Neural cell (in vitro differentiated cells): ENCODE measurements around the gene IRF2BPL. TPM values are rescaled to one million over a fixed set of nuclear protein-coding genes. Genes with fewer than 3 reads are reported as not detected.
A peak's percentile ranks its signal among the peaks of the same experiment; 100 is the strongest.

ENCODE experiments used
- H2AFZ ChIP-seq: fragments of 200-600, 300-800 bp; sonication (generic), shearing (Covaris generic); 2 replicates; pipeline ENCODE4 v1.6.0; 2014; ENCODE audit warnings: low read depth, mild to moderate bottlenecking, antibody characterized with exemption, low read length, moderate library complexity
- H3F3A ChIP-seq: fragments of 200-600 bp; shearing (Covaris generic); 2 replicates; pipeline ENCODE4 v1.6.1; 2016; ENCODE audit warnings: mild to moderate bottlenecking, moderate library complexity, mixed read lengths, antibody characterized with exemption, low read length; ENCODE audit not compliant: insufficient read depth, poor library complexity, severe bottlenecking
- H3K27ac ChIP-seq: fragments of 200-600, 300-800 bp; sonication (generic), shearing (Covaris generic); 2 replicates; pipeline ENCODE4 v1.5.1; 2014; ENCODE audit warnings: mild to moderate bottlenecking, low read length, moderate library complexity
- H3K27me3 ChIP-seq: fragments of 300-800, 200-600 bp; sonication (generic), shearing (Covaris generic); 2 replicates; pipeline ENCODE4 v1.6.0; 2014; ENCODE audit warnings: mild to moderate bottlenecking, low read depth, low read length, moderate library complexity; ENCODE audit not compliant: insufficient read depth
- H3K36me3 ChIP-seq: fragments of 300-800, 200-600 bp; sonication (generic), shearing (Covaris generic); 2 replicates; pipeline ENCODE4 v1.5.1; 2014; ENCODE audit warnings: mild to moderate bottlenecking, antibody characterized with exemption, low read length, moderate library complexity; ENCODE audit not compliant: insufficient read depth
- H3K4me2 ChIP-seq: fragments of 300-800, 200-600 bp; sonication (generic), shearing (Covaris generic); 2 replicates; pipeline ENCODE4 v1.6.0; 2014; ENCODE audit warnings: mild to moderate bottlenecking, low read length
- H3K4me3 ChIP-seq: fragments of 300-800, 200-600 bp; sonication (generic), shearing (Covaris generic); 2 replicates; pipeline ENCODE4 v1.5.1; 2014; ENCODE audit warnings: mild to moderate bottlenecking, low read length, moderate library complexity
- H3K79me2 ChIP-seq: fragments of 200-600 bp; shearing (Covaris generic); replicated peaks from 2 replicates; pipeline ENCODE4 v1.6.0; 2014; ENCODE audit warnings: mild to moderate bottlenecking, low read length, moderate library complexity; ENCODE audit not compliant: insufficient read depth
- H3K9ac ChIP-seq: fragments of 300-800, 200-600 bp; sonication (generic), shearing (Covaris generic); 2 replicates; pipeline ENCODE4 v1.6.1; 2016; ENCODE audit warnings: mild to moderate bottlenecking, low read length, mixed read lengths
- H3K9me2 ChIP-seq: fragments of 200-600 bp; shearing (Covaris generic); 2 replicates; pipeline ENCODE4 v1.6.1; 2016; ENCODE audit warnings: mild to moderate bottlenecking, low read length, mixed read lengths; ENCODE audit not compliant: insufficient read depth
- H3K9me3 ChIP-seq: fragments of 200-600, 300-800 bp; sonication (generic), shearing (Covaris generic); 2 replicates; pipeline ENCODE4 v1.6.1; 2016; ENCODE audit warnings: mild to moderate bottlenecking, mixed run types, low read length, moderate library complexity, mixed read lengths
- H4K20me1 ChIP-seq: fragments of 200-600 bp; shearing (Covaris generic); 2 replicates; pipeline ENCODE4 v1.6.1; 2016; ENCODE audit warnings: mild to moderate bottlenecking, mixed run types; ENCODE audit not compliant: insufficient read depth
- CTCF ChIP-seq: fragments of 450-650 bp; IDR thresholded peaks from 2 replicates; pipeline ENCODE4 v1.5.1; 2014; ENCODE audit warnings: antibody characterized with exemption, mild to moderate bottlenecking, moderate library complexity; ENCODE audit not compliant: poor library complexity, severe bottlenecking
- EP300 ChIP-seq: fragments of 450-650 bp; conservative IDR thresholded peaks from 2 replicates; pipeline ENCODE4 v1.6.1; 2014; ENCODE audit warnings: antibody characterized with exemption, mild to moderate bottlenecking, moderate library complexity; ENCODE audit not compliant: poor library complexity, severe bottlenecking
- EZH2 ChIP-seq: fragments of 200-600, 300-800 bp; shearing (Covaris generic), sonication (generic); IDR thresholded peaks from 2 replicates; pipeline ENCODE4 v1.6.1; 2014; ENCODE audit warnings: antibody characterized with exemption, low read length, borderline replicate concordance, mild to moderate bottlenecking; ENCODE audit not compliant: insufficient read depth, poor library complexity, severe bottlenecking
- MXI1 ChIP-seq: fragments of 450-650 bp; conservative IDR thresholded peaks from 2 replicates; pipeline ENCODE4 v1.6.1; 2014; ENCODE audit warnings: antibody characterized with exemption, mild to moderate bottlenecking; ENCODE audit not compliant: poor library complexity, severe bottlenecking
- POLR2AphosphoS5 ChIP-seq: IDR thresholded peaks from 2 replicates; pipeline ENCODE4 v1.6.1; 2012
- RAD21 ChIP-seq: fragments of 450-650 bp; conservative IDR thresholded peaks from 2 replicates; pipeline ENCODE4 v1.6.1; 2014; ENCODE audit warnings: antibody characterized with exemption, mild to moderate bottlenecking, moderate library complexity
- REST ChIP-seq: IDR thresholded peaks from 2 replicates; pipeline ENCODE4 v1.6.1; 2012; ENCODE audit warnings: borderline replicate concordance
- SMC3 ChIP-seq: fragments of 450-650 bp; conservative IDR thresholded peaks from 2 replicates; pipeline ENCODE4 v1.6.1; 2014; ENCODE audit warnings: antibody characterized with exemption, mild to moderate bottlenecking, moderate library complexity; ENCODE audit not compliant: poor library complexity
- TAF1 ChIP-seq: IDR thresholded peaks from 2 replicates; pipeline ENCODE4 v1.6.1; 2012; ENCODE audit warnings: low read depth
- polyA plus RNA-seq: library from polyadenylated mRNA; depleted of rRNA; stranded (reverse); fragments of >200 nt; gene quantifications from 2 replicates; pipeline ENCODE4 v1.2.3, GENCODE V29; 2014

Gene IRF2BPL
- polyA plus RNA-seq, 1 donor from 2014 or later = 42.9 TPM

- H3K9me3 ChIP-seq = no peaks in the 10 kb centered on the region
- no peaks in the 10 kb centered on the region for H3K9me2 ChIP-seq
- no peak overlapping the region for H3K27ac ChIP-seq
- H3K9ac ChIP-seq = no peak overlapping the region
- no peaks in the 10 kb centered on the region for H3K27me3 ChIP-seq
- no peak overlapping the region for H3K4me3 ChIP-seq
- H2AFZ ChIP-seq = no peak overlapping the region
- no peaks in the 10 kb centered on the region for H3F3A ChIP-seq
- TF ChIP-seq POLR2AphosphoS5 (no peak), MXI1 (no peak), CTCF (no peak), RAD21 (no peak), EZH2 (no peak), REST (no peak), SMC3 (no peak), EP300 (no peak), TAF1 (no peak)
- H3K4me2 ChIP-seq = no peak overlapping the region
- no peaks in the 10 kb centered on the region for H3K79me2 ChIP-seq
- no peaks in the 10 kb centered on the region for H3K36me3 ChIP-seq
- H4K20me1 ChIP-seq = no peaks in the 10 kb centered on the region
Measured at GRCh38 chr14:76986231-76986565, 42.3 kb downstream of the IRF2BPL start.

- Histone ChIP-seq H3F3A (no peaks in the 10 kb centered on the region), H3K9me2 (no peaks in the 10 kb centered on the region), H3K4me3 (no peak overlapping the region), H2AFZ (no peak overlapping the region), H3K27me3 (no peaks in the 10 kb centered on the region), H3K27ac (peak overlapping the region; percentile 0), H3K4me2 (no peak overlapping the region), H3K36me3 (no peaks in the 10 kb centered on the region), H3K79me2 (no peaks in the 10 kb centered on the region), H3K9ac (no peak overlapping the region), H3K9me3 (no peaks in the 10 kb centered on the region), H4K20me1 (no peaks in the 10 kb centered on the region)
- no peak for TF ChIP-seq RAD21
- no peak for TF ChIP-seq CTCF
- TF ChIP-seq EP300 = no peak
- no peak for TF ChIP-seq MXI1
- TF ChIP-seq POLR2AphosphoS5 = no peak
- no peak for TF ChIP-seq SMC3
- no peak for TF ChIP-seq EZH2
- TF ChIP-seq TAF1 = no peak
- no peak for TF ChIP-seq REST
Measured at GRCh38 chr14:76985540-76986230, 42.8 kb downstream of the IRF2BPL start.
